Lung (tissue), 12 donors: ENCODE data around the gene SNX30. TPM values are rescaled to one million over a fixed set of nuclear protein-coding genes. Genes with fewer than 3 reads are reported as not detected.
A peak's percentile ranks its signal among the peaks of the same experiment; 100 is the strongest.

Source experiments
- ATAC-seq: fragments of 200-7000 bp; cut with Tn5 transposase; one replicate; pipeline ENCODE4 v1.9.1; 2020; ENCODE audit warnings: moderate number of reproducible peaks; ENCODE audit not compliant: insufficient read depth, low FRiP score
- DNase-seq, 3 donors: peaks; one replicate each; pipeline ENCODE4 v3.0.0-alpha.2; 2013 to 2017
- H3K27ac ChIP-seq, 2 donors: one replicate each; pipeline ENCODE4 v1.5.1; 2013; ENCODE audit warnings: mild to moderate bottlenecking in 2 of 2, moderate library complexity in 2 of 2, control low read depth in 1 of 2, inconsistent platforms in 1 of 2, low read depth in 1 of 2, low read length in 1 of 2
- H3K27me3 ChIP-seq, 3 donors: one replicate each; pipeline ENCODE4 v1.5.1; 2013; ENCODE audit warnings: low read length in 2 of 3; ENCODE audit not compliant: control insufficient read depth in 3 of 3, insufficient read depth in 3 of 3
- H3K36me3 ChIP-seq, 4 donors: one replicate each; pipeline ENCODE4 v1.5.1; 2013; ENCODE audit warnings: low read length in 4 of 4, mild to moderate bottlenecking in 1 of 4, moderate library complexity in 1 of 4; ENCODE audit not compliant: control insufficient read depth in 4 of 4, insufficient read depth in 4 of 4
- H3K4me1 ChIP-seq, 5 donors: one replicate each; pipeline ENCODE4 v1.5.1; 2013; ENCODE audit warnings: low read length in 5 of 5, mild to moderate bottlenecking in 2 of 5, moderate library complexity in 1 of 5; ENCODE audit not compliant: control insufficient read depth in 5 of 5, insufficient read depth in 5 of 5
- H3K4me3 ChIP-seq: one replicate; pipeline ENCODE4 v1.5.1; 2013; ENCODE audit warnings: mild to moderate bottlenecking, control low read depth, moderate library complexity
- H3K9ac ChIP-seq, 2 donors: one replicate each; pipeline ENCODE4 v1.5.1; 2013; ENCODE audit warnings: low read length in 2 of 2, control low read depth in 1 of 2; ENCODE audit not compliant: insufficient read depth in 1 of 2
- H3K9me3 ChIP-seq, 4 donors: one replicate each; pipeline ENCODE4 v1.5.1; 2013; ENCODE audit warnings: low read length in 3 of 4, mild to moderate bottlenecking in 1 of 4, moderate library complexity in 1 of 4; ENCODE audit not compliant: control insufficient read depth in 4 of 4, insufficient read depth in 3 of 4
- WGBS, 2 donors: extraction: QIAGEN DNeasy Blood & Tissue Kit; methylation state at CpG; one replicate each; pipeline ENCODE4 v1.1.7; 2013; 5-methylcytosine and 5-hydroxymethylcytosine counted together
- polyA plus RNA-seq, 2 donors: library from polyadenylated mRNA; stranded (reverse); fragments of 200-250 nt; gene quantifications; one replicate each; pipeline ENCODE4 v1.2.1, GENCODE V29; 2013
- total RNA-seq, 2 donors: library from RNA; depleted of rRNA in 1 of 2; stranded (reverse); fragments of >200 nt in 1 of 2; gene quantifications; one replicate each; pipeline ENCODE4 v1.2.1, GENCODE V29; 2014 to 2021
- TF ChIP-seq, protein P1 (sequence below): IDR thresholded peaks from 2 replicates; pipeline ENCODE4 v1.5.1; 2012; ENCODE audit warnings: mild to moderate bottlenecking; ENCODE audit errors: control extremely low read depth, extremely low read depth
- donor health status: control.
- donor health status: control.
- donor health status: Bipolar disorder and iron deficiency.
- donor health status: healthy.
- donor health status: DM: yes; HTN: yes; CAD: no.

The SNX30 gene
- total and polyA plus RNA-seq, 4 donors = 13.7 to 63.1 (median 35.8) TPM

DNA sequence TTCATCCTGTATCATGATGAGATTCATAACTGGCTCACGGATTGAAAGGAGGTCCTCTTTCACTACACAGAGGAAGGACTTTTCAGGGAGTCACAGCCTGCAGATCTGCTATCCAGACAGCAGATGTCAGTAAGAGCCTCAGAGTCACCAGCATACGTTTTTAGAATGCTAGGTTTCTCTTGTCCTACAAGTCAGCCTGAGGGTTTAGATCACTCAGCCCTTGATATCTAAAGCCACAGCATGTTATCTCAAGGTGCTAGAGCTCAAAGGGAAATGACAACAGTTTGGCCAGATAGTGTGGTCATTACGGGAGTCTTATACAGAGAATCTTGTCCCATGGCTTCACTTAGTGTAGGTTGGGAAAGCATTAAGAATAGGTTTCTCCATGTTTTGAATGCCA, 171.0 kb downstream of the SNX30 start:
- Histone ChIP-seq H3K27ac (no peak overlapping the region), H3K27me3 (peaks cover 0 to 9% (median 8%) of the 10 kb centered on the region in 3 donors), H3K4me3 (no peak overlapping the region), H3K36me3 (no peaks in the 10 kb centered on the region), H3K9me3 (no peaks in the 10 kb centered on the region), H3K4me1 (no peaks in the 10 kb centered on the region), H3K9ac (no peak overlapping the region)
- 36 to 42% methylated on average over 3 of the region's 3 CpGs for WGBS, 2 donors
- TF ChIP-seq, protein P1, sequence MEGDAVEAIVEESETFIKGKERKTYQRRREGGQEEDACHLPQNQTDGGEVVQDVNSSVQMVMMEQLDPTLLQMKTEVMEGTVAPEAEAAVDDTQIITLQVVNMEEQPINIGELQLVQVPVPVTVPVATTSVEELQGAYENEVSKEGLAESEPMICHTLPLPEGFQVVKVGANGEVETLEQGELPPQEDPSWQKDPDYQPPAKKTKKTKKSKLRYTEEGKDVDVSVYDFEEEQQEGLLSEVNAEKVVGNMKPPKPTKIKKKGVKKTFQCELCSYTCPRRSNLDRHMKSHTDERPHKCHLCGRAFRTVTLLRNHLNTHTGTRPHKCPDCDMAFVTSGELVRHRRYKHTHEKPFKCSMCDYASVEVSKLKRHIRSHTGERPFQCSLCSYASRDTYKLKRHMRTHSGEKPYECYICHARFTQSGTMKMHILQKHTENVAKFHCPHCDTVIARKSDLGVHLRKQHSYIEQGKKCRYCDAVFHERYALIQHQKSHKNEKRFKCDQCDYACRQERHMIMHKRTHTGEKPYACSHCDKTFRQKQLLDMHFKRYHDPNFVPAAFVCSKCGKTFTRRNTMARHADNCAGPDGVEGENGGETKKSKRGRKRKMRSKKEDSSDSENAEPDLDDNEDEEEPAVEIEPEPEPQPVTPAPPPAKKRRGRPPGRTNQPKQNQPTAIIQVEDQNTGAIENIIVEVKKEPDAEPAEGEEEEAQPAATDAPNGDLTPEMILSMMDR = no peak
- ATAC-seq (no peak), DNase-seq (peak in 2 of 3 donors; percentile 50 to 61)

Other genes with a start within 250 kb of the SNX30 start
- 10 to 100 TPM; 22.0 to 25.8 TPM for gene INIP, start 32.6 kb upstream of the SNX30 start, total RNA-seq
- gene INIP, start 32.6 kb upstream of the SNX30 start, polyA plus RNA-seq = 10 to 100 TPM in 1 of 2 donors, 1 to 10 TPM in 1; 9.1 to 11.5 TPM
- 10 to 100 TPM in 1 of 2 donors, under 1 TPM in 1; 0.20 to 15.6 TPM for gene SLC46A2, start 140.1 kb downstream of the SNX30 start, total RNA-seq
- gene SLC46A2, start 140.1 kb downstream of the SNX30 start, polyA plus RNA-seq = 10 to 100 TPM; 11.6 to 18.5 TPM